Panc1 (cell line): ENCODE results near the gene CACNA1B. TPM values are rescaled to one million over a fixed set of nuclear protein-coding genes. Genes with fewer than 3 reads are reported as not detected.
"Not testable (repeated sequence)": the region's sequence is repeated elsewhere in the genome, so short reads cannot be mapped to it uniquely, and the experiment has no call there.

Experiments used
- ATAC-seq: fragments of 200-7000 bp; cut with Tn5 transposase; 2 replicates; pipeline ENCODE4 v1.9.1; 2020; ENCODE audit warnings: mild to moderate bottlenecking, moderate library complexity
- Bru-seq: library from RNA; stranded (reverse); fragments of 400-500 nt; gene quantifications from one replicate; lab custom pipeline; 2021; lab: Mats Ljungman, UMichigan
- BruChase-seq, 2 experiments: library from RNA; stranded (reverse); fragments of 400-500 nt; gene quantifications; one replicate each; lab custom pipeline; 2021; lab: Mats Ljungman, UMichigan
- BruUV-seq: library from RNA; stranded (reverse); fragments of 400-500 nt; replicated peaks from 2 replicates; lab custom pipeline; 2021; lab: Mats Ljungman, UMichigan
- CTCF ChIA-PET: fragments of 300-600 bp; sonication (Branson Sonifier 250); formaldehyde crosslinking; loops from one replicate; lab custom pipeline; 2022; ENCODE audit warnings: antibody characterized with exemption; lab: Charles Lee
- POLR2A ChIA-PET: fragments of 300-600 bp; sonication (Branson Sonifier 250); formaldehyde crosslinking; loops from one replicate; lab custom pipeline; 2022; ENCODE audit warnings: antibody characterized with exemption; lab: Charles Lee
- DNase-seq: peaks from one replicate; pipeline ENCODE4 v3.0.0-alpha.2; 2010; ENCODE audit warnings: low read depth, low spot score
- H3K27ac ChIP-seq: 2 replicates; pipeline ENCODE4 v1.5.1; 2011; ENCODE audit warnings: mild to moderate bottlenecking, low read length, inconsistent platforms
- H3K27me3 ChIP-seq: fragments of 200-500 bp; sonication (Bioruptor generic); 2 replicates; pipeline ENCODE4 v1.6.0; 2014; ENCODE audit warnings: low read length, inconsistent platforms; ENCODE audit not compliant: control insufficient read depth, insufficient read depth
- H3K36me3 ChIP-seq: fragments of 200-500 bp; sonication (Bioruptor generic); 2 replicates; pipeline ENCODE4 v1.5.1; 2014; ENCODE audit warnings: inconsistent platforms, mild to moderate bottlenecking, low read length, moderate library complexity; ENCODE audit not compliant: control insufficient read depth, insufficient read depth
- H3K4me1 ChIP-seq: 2 replicates; pipeline ENCODE4 v1.5.1; 2011; ENCODE audit warnings: inconsistent platforms, mild to moderate bottlenecking, low read length, moderate library complexity; ENCODE audit not compliant: control insufficient read depth, insufficient read depth
- H3K4me3 ChIP-seq, 2 experiments: 2 replicates each; pipeline ENCODE4 v1.5.1; 2011 to 2012; ENCODE audit warnings: low read depth in 2 of 2, low read length in 2 of 2, mild to moderate bottlenecking in 2 of 2, inconsistent platforms in 1 of 2, moderate library complexity in 1 of 2
- H3K9me3 ChIP-seq: fragments of 200-500 bp; sonication (Bioruptor generic); 2 replicates; pipeline ENCODE4 v1.5.1; 2014; ENCODE audit warnings: low read depth, mild to moderate bottlenecking, inconsistent platforms, low read length, moderate library complexity; ENCODE audit not compliant: control insufficient read depth, insufficient read depth
- CTCF ChIP-seq: fragments of 450-650 bp; IDR thresholded peaks from 2 replicates; pipeline ENCODE4 v1.5.1; 2017; ENCODE audit warnings: mild to moderate bottlenecking
- POLR2AphosphoS5 ChIP-seq: IDR thresholded peaks from 2 replicates; pipeline ENCODE4 v1.6.1; 2012; ENCODE audit warnings: mild to moderate bottlenecking, low read depth, low read length, moderate library complexity
- REST ChIP-seq, 2 experiments: IDR thresholded peaks; 2 replicates each; pipeline ENCODE4 v1.6.1; 2011 to 2012; ENCODE audit warnings: low read depth in 2 of 2, control low read depth in 1 of 2, low read length in 1 of 2, mild to moderate bottlenecking in 1 of 2, moderate library complexity in 1 of 2; ENCODE audit not compliant: insufficient read depth in 1 of 2
- SIN3A ChIP-seq: IDR thresholded peaks from 2 replicates; pipeline ENCODE4 v1.6.1; 2012; ENCODE audit warnings: low read depth, mild to moderate bottlenecking, low read length, moderate library complexity, borderline replicate concordance; ENCODE audit not compliant: insufficient read depth
- TCF7L2 ChIP-seq: IDR thresholded peaks from 2 replicates; pipeline ENCODE4 v1.6.1; 2011; ENCODE audit warnings: mild to moderate bottlenecking, low read depth, low read length, inconsistent platforms
- in situ Hi-C: cut with HindIII; loops from 2 replicates; pipeline ENCODE4 v1.10.0; 2016; ENCODE audit warnings: low sequenced_read_pairs, low pct_unique_long_range_greater_than_20kb
- intact Hi-C: fragments of 100-400 bp; cut with micrococcal nuclease; formaldehyde crosslinking; loops from one replicate; pipeline ENCODE4 v1.10.0; 2022; ENCODE audit not compliant: unreplicated experiment
- long read RNA-seq: library from polyadenylated mRNA; unstranded; transcript quantifications from one replicate; pipeline ENCODE4 v2.0.0, GENCODE V29; 2021; ENCODE audit not compliant: unreplicated experiment
- polyA plus RNA-seq: library from polyadenylated mRNA; unstranded; fragments of >200 nt; gene quantifications from one replicate; pipeline ENCODE4 v1.2.1, GENCODE V29; 2012; ENCODE audit warnings: missing spikeins; ENCODE audit not compliant: insufficient read length
- total RNA-seq: library from RNA; stranded (reverse); gene quantifications from one replicate; pipeline ENCODE4 v1.2.1, GENCODE V29; 2021; ENCODE audit not compliant: unreplicated experiment

The CACNA1B gene
- total RNA-seq: 0.49 TPM
- 0.36 TPM for polyA plus RNA-seq
- Bru-seq, nascent RNA: percentile 23 among the genes with signal in this experiment
- BruChase-seq, experiment 1, labeled RNA remaining after a 2-hour chase: percentile 26 among the genes with signal in this experiment
- BruChase-seq, experiment 2, labeled RNA remaining after a 6-hour chase: percentile 25 among the genes with signal in this experiment
- long read RNA-seq, partial matches to known transcripts: 2 of 2 reads
- long read RNA-seq, other reads (novel, unspliced or antisense): 0 of 2 reads

- CTCF ChIA-PET, in situ Hi-C loops, H3K4me3 ChIP-seq, H3K36me3 ChIP-seq, BruUV-seq, H3K4me1 ChIP-seq, H3K9me3 ChIP-seq, DNase-seq, POLR2A ChIA-PET, ATAC-seq, intact Hi-C loops, H3K27me3 ChIP-seq, H3K27ac ChIP-seq: not testable (repeated sequence)
Observed at GRCh38 chr9:137877506-137878122, at the start of gene CACNA1B. CACNA1B (plus strand) TSS chr9:137877782; CDS start chr9:137877934, 152 bp downstream.

GRCh38 chr9:137827908-137828526 lies 49.6 kb upstream of the CACNA1B start:
- H3K36me3 ChIP-seq: no peaks in the 10 kb centered on the region
- in situ Hi-C loops (no loop called here), intact Hi-C loops (no loop called here)
- no peaks in the 10 kb centered on the region for H3K9me3 ChIP-seq
- no peak overlapping the region for H3K4me3 ChIP-seq
- ChIA-PET POLR2A (no interaction called here), CTCF (no interaction called here)
- DNase-seq (no peak), ATAC-seq (no peak)
- H3K4me1 ChIP-seq: no peaks in the 10 kb centered on the region
- TF ChIP-seq REST (IDR thresholded peaks at IDR 0.05; ENCODE audit: insufficient read depth in 1 of 2, low read depth in 2 of 2, low read length in 1 of 2) (no peak), TCF7L2 (no peak)
- no peaks in the 10 kb centered on the region for H3K27me3 ChIP-seq
- BruUV-seq: no TSS peak
- H3K27ac ChIP-seq: no peak overlapping the region

- no TSS peak for BruUV-seq
- ChIA-PET CTCF (no interaction called here), POLR2A (no interaction called here)
- intact Hi-C loops (no loop called here), in situ Hi-C loops (no loop called here)
- ATAC-seq (no peak), DNase-seq (no peak)
- H3K27ac ChIP-seq: no peak overlapping the region
- H3K36me3 ChIP-seq: no peaks in the 10 kb centered on the region
- TF ChIP-seq TCF7L2 (no peak), POLR2AphosphoS5 (no peak), REST (IDR thresholded peaks at IDR 0.05; ENCODE audit: insufficient read depth in 1 of 2, low read depth in 2 of 2, low read length in 1 of 2) (peak; percentile 90 to 94), SIN3A (no peak), CTCF (no peak)
- no peaks in the 10 kb centered on the region for H3K27me3 ChIP-seq
- no peaks in the 10 kb centered on the region for H3K4me1 ChIP-seq
- H3K4me3 ChIP-seq: no peak overlapping the region
- no peaks in the 10 kb centered on the region for H3K9me3 ChIP-seq
Observed at GRCh38 chr9:137828527-137829259, 48.9 kb upstream of the CACNA1B start.
